Stimulated activated CD4-positive, alpha-beta T cell treated with anti-CD3 and anti-CD28 coated beads, Interleukin-2, amount 100 ng/mL, for 24 hours (primary cell): ENCODE data around the gene ANKS4B.
"Not testable (repeated sequence)": the region's sequence is repeated elsewhere in the genome, so short reads cannot be mapped to it uniquely, and the experiment has no call there.

Experiments used
- DNase-seq, 2 donors: peaks; one replicate each; pipeline ENCODE4 v3.0.0-alpha.2; 2020

ANKS4B gene, protein sequence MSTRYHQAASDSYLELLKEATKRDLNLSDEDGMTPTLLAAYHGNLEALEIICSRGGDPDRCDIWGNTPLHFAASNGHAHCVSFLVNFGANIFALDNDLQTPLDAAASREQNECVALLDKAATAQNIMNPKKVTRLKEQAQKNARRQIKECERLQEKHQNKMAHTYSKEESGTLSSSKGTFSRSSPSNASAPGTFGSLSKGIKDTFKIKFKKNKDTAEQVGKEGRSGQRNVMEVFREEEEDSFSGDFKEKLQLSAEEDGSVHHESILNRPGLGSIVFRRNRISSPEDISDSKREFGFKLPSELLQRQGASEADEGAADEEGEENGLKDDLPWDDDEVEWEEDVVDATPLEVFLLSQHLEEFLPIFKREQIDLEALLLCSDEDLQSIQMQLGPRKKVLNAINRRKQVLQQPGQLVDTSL

DNA sequence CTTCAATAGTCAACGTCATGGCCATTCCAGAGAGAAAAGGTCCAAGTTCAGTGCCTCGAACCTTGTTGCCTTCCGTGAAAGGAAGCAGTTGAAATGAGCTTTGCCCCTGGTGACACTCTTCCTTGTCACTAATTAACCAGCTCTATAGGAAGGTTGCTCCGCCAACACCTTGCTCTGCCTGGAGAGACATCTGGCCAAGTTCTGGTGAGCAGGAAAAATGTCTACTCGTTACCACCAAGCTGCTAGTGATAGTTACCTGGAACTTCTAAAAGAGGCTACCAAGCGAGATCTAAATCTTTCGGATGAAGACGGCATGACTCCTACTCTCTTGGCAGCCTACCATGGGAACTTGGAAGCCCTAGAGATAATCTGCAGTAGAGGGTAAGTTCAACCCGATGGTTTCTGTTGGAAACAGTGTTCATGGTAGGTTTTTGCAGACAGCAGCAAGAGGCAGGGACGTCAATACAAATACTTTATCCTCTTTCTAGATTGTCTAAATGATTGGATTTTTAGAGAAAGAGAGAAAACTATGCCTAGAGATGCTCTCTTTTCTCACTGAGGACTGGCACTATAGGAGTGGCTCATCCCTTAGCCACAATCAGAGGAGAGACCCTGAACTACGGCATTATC, at the start of gene ANKS4B:
Gene ANKS4B, plus strand, starts transcription at position 179 of the 630 bp plus-strand sequence. Its CDS starts 39 bp downstream, at position 218.
- no peak for DNase-seq

DNA sequence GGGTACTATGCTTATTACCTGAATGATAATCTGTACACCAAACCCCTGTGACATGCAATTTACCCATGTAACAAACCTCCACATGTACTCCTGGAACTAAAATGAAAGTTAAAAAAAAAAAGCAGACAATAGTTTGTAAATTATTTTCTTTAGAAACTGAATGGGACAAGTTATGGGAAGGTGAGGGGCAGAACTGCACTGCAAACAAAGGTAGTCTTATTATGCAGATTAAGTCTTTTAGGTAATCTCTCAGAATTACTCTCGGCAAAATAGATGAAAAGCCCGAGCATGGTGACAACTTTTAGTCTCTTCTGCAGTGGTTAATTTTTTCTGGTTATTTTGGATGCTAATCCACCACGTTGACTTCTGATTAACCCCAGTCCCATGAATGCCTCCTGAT, 49.5 kb upstream of the ANKS4B start:
- DNase-seq = no peak

DNA sequence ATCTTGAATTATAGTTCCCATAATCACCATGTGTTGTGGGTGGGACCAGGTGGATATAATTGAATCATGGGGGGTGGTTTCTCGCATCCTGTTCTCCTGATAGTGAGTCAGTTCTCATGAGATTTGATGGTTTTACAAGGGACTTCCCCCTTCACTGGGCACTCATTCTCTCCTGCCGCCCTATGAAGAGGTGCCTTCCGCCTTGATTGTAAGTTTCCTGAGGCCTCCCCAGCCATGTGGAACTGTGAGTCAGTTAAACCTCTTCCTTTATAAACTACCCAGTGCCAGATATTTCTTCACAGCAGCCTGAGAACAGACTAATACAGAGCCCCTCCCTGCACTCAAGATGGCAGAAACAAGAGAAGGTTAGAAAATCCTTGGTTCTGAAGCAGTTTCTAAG, 48.7 kb upstream of the ANKS4B start:
- DNase-seq = peak; percentile 28 to 42

DNA sequence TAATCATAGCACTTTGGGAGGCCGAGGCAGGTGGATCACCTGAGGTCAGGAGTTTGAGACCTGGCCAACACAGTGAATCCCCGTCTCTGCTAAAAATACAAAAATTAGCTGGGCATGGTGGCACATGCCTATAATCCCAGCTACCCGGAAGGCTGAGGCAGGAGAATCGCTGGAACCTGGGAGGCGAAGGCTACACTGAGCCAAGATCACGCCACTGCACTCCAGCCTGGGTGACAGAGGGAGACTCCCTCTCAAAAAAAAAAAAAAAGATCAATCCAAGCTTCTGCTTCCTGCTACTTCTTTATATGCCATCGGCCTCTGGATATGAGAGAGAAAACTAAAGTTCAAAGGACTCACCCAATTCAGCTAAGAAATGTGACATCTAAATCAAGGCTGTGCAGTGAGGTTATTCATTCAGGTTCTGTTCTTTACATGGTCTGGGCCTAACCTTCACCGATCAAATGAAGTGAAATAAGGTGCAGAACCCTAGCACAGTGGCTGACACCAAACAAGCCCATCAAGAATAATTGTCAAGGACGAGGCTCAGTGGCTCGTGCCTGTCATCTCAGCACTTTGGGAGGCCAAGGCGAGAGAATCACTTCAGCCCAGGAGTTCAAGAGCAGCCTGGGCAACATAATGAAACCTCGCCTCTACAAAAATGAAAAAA, 47.7 kb upstream of the ANKS4B start:
- DNase-seq = no peak

DNA sequence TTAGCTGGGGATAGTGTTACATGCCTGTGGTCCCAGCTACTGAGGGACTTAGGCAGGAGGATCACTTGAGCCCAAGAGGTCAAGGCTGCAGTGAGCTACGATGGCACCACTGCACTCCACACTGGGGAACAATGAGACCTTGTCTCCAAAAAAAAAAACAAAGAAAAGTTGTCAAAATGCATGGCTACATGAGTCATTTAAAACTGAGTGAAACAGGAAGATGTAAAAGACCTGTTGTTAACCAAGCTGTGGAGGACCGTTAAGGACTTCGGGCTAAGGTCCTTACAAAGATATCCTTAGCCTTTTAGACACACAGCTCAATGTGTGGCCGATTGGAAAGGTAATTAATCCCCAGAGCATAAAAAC, 47.2 kb upstream of the ANKS4B start:
- DNase-seq = no peak

DNA sequence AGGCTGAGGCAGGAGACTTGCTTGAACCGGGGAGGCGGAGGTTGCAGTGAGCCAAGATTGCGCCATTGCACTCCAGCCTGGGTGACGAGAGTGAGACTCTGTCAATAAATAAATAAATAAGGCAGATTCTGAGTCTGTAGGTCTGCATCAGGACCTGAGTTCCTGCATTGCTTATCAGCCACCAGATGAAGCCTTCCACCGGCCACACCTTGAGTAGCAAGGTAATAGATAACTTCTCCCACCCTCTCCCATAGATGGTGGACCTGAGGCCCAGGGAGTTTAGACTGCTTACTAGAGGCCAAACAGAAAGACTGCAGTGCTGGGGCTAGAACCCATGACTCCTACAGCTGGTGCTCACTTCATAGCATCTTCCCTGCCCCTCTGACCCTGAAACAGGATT, 44.2 kb upstream of the ANKS4B start:
- DNase-seq = no peak

DNA sequence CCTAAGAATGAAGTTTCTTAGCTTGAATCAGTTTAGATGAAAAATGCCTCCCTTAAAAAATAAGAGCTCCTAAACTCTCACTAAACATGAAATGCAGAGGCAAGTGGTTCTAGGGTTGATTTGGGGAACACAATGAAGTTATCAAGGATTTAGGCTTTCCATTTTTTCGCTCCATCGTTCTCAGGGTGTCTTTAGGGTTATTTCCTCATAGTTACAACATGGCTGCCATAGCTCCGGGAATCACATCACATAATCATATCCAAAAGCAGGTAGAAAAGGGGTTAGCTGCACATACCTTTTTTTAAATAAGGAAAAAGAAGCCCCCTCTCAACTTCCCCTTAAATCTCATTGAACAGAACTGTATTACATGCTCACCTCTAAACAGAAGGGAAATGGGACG, 43.5 kb upstream of the ANKS4B start:
- no peak for DNase-seq

DNA sequence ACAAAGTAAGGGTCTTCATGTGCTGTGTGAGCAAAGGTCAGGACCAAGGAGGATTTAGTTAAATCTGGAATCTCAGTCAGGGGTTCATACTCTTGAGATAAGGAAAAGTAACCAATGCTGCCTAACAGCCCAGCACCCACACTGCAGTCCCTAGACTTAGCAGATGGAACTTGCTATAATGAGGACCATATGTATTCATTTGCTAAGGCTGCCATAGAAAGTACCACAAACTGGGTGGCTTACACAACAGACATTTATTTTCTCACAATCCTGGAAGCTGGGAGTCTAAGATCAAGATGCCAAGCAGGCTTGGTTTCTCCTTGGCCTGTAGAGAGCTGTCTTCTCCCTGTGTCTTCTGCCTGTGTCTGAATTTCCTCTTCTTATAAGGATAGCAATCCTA, 42.9 kb upstream of the ANKS4B start:
- DNase-seq = no peak

DNA sequence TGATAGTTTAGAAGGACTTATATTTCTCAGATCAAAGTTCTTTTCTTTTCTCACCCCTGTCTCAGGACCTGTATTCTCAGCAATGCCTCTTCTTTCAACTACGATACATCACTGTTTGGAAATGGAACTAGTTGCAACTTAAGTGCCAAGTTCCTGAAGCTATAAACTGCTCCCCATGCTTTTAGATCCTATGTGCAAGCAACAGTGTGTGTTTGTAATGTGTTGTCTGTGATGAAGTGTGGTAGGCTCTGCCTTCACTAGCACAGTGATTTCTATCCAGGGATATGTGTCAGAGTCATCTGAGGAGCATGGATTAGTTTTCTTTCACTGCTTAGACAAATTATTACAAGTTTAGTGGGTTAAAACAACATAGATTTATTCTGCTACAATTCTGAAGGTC, 40.5 kb upstream of the ANKS4B start:
- DNase-seq = no peak

DNA sequence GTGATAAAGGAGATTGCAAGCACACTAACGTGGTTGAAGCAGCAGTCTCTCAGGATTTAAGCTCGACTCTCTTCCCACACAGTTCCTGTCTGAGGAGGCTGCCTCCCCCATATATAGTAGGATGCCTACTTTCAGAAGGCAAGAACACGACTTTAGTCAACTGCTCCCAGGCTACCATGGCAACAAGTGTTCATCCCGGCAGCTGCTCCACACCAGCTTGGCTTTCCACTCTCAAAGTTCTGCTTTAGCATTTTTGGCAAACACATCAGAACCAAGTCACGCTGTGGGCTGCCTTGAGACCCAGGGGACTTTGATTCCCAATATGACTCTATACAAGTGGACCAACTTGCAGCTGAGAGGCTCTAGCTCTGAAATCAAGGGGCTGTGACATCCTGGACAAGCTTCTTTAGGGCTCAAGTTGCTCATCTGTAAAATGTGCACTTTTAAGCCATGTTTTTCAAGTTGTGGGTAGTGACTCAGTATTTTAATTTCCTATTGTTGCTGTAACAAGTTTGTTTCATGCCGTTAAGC, 38.7 kb upstream of the ANKS4B start:
- no peak for DNase-seq

DNA sequence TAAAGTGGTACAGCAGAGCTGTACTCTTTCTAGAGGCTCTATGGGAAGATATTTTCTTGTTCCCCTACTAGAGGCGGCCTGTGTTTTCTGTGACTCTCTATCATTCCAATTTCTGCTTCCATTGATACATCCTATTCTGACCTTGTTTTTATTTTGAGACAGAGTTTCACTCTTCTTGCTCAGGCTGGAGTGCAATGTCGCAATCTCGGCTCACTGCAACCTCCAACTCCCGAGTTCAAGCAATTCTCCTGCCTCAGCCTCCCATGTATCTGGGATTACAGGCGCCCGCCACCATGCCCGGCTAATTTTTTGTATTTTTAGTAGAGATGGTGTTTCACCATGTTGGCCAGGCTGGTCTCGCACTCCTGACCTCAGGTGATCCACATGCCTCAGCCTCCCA, 38.2 kb upstream of the ANKS4B start:
- DNase-seq = not testable (repeated sequence)

DNA sequence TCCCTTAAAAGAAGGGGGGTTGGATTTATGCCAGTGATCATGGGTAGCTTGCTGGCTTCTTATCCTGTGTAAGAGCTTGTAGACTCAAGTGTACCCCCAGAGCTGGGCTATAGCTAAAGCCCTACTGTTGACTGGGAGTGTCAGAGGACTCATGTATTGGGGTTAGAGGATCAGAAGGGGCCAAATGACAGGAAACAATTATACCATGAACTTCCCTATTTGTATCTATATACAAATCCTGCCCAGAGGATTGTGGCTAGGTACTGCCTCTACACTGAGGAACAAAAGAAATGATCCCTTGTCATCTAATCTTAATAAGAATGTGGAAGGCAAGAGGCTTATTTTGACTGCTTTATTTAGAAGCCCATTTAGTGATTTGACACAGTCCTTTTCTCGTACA, 36.4 kb upstream of the ANKS4B start:
- no peak for DNase-seq

DNA sequence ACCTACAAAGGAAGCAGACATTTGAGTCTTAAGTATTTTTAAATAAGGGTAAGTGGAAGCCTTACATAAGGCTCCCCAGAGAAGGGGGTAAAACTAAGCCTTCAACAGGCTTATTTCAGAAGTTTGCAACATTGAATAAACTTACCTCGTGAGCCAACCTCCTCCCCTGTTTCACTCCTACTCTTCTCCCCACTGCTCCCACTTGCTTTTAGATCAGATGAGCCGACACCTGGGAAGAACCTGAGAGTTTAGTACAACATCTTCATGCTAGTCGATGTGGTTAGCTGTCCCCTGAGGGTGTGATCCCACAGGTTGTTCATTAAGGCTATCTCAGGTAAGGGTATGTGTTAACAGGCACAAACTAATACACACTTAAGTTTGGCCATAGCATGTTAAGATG, 35.9 kb upstream of the ANKS4B start:
- no peak for DNase-seq

DNA sequence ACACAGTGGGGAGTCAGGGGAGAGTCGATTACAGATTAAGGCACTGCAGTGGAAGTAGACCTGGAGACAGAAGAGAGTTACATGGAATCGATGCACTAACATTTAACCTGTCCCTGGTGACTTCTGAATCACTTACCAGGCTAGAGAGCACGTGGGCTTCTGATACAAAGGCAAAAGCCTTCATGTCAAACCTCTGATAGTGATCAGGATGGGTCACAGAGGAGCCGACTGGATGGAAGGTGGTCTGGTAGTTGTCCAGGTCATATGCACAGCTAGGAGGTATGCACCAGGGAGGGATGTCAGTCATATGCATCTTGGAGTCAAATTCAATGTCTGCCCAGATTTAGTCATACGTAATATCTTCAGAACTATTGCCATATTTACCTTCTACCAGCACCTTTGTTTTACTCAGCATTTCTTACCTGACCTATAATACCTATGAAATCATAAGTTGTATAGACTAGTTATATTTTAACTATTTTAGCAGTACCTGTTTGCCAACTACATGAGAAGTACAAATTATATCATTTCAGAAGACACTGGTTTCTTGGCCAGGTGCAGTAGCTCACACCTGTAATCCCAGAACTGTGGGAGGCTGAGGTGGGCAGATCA, 33.8 kb upstream of the ANKS4B start:
- DNase-seq = no peak

DNA sequence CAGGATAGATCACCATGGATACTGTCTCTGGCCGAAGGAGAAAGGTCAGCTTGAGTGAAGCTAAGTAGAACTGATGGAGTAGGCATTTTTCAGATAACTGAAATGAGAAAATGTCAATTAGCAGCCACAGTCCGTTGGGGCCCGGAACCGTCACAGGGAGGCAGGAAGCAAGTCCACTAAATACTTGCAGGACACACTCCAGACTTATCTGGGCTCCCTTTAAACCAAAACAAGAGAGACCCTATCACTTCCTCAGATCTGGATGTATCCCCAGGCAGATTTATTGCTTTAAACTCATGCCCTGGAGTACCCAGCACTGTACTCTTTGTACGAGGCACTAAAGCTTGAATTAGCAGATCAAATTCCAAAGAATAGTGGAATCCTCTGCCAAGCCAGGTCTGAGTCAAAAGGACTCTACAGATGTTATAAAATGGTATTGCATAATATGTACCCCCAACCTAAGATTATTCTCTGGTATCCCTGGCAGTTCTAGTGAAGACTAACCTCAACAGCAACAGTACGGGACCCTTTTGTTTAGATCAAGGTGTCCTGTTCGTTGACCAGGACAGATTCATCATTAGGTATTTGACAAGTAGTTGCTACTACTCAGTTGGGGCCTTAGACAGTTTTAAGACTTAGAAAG, 30.2 kb upstream of the ANKS4B start:
- DNase-seq = no peak

DNA sequence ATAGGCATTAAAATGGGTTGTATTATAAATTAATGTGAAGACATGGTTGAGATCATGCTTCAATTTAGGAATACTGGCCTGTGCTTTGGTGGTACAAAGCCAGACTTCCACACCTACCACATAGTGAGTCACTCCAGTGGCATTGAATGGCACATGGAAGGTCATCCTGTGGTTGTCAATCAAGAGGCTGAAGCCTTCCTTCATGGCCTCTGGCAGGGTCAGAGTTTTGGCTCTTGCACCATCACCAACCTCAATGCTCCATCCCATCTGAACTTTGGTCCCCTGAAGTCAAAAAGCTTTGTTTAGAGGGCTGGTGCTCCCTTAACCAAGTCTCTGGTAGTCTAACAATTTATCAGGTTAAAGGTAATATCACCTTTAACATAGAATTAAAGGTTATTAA, 28.2 kb upstream of the ANKS4B start:
- DNase-seq = no peak

DNA sequence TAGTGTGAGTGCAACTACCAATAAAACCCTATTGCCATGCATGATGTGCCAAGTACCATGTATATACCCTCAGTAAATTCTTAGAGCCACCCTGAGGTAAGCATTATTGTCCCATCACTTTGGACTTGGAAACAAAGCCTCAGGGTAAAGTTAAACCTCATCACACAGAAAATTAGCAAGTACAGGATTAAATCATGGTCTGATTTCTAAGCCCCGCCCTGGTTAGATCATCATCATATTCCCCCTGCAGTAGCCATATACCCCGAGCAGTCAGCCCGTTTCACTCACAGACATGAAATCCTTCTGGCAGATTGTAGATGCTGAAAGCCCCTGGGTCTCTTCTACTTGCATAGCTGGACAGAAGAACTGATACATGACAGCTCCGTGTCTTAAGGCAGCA, 26.9 kb upstream of the ANKS4B start:
- no peak for DNase-seq

DNA sequence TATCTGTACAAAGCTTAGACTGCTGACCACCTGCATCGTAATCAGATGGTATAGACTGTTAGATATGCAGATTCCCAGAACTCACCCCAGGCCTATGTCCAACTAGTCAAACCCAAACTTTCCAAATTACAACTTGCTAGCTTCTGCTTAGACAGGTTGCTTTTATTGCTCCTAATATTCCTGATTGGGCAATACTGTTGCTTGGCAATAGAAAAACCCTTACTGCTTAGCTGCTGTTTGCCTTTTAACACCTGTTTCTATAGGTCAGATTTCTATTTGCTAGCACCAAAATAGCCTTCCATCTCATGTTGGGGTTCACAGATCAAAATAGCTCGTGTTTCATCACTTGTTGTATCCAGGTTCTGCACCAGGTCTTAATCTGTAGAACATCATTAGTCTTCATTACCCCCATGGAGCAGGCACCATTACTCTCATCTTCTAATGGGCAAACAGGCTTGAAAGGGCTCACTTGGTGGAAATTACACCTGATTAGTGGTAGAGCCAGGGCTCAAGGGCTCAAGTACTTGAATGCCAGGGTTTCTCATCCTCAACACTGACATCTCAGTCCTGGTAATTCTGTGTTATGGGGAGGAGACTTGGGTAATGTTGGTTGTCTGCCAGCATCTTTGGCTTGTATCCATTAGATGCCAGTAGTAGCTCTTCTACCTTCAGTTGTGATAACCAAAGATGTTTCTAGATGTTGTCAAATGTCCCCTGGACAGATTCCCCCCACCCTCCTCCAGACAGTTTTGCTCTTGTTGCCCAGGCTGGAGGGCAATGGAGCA, 24.9 kb upstream of the ANKS4B start:
- DNase-seq = no peak

DNA sequence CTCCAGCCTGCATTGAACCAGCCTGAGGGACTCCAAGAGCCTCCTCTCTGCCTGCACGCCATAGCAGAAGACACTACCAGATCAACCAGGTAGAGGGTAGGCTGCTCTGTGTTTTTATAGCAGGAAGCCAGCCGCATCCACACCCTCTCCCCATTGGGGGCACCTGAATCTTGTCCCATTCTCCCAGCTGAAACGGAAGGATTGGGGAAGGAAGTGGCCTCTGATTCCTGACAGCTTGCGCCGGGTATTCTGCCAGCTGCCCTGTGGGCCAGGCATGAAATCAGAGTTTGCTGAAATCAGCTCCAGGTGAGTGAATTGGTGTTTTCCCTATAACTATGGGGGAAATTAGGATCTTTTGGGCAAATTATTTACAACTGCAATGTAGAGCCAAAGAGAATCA, 22.0 kb upstream of the ANKS4B start, which contains the start of gene ZP2:
Gene ZP2, minus strand, starts transcription at position 89 of the 400 bp plus-strand sequence. Its CDS starts 27 bp downstream, at position 62.
- no peak for DNase-seq

DNA sequence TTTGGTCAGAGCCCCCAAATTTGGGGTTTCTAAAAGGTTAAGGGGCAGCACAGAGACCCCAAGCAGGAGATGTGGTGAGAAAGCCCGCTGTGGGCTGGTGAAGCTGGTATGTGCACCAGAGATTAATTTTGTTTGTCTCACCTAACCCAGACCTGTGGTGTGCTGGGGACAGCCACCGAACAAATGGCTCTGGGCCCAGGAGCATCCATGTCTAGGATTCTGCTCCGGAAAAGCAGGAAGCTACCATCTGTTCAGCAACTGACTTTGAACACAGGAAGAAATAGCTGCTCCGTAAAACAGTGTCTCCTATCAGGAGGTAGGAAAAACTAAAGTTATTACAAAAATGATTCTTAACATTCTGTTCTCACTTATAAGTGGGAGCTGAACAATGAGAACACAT, 19.4 kb upstream of the ANKS4B start:
- DNase-seq = no peak

DNA sequence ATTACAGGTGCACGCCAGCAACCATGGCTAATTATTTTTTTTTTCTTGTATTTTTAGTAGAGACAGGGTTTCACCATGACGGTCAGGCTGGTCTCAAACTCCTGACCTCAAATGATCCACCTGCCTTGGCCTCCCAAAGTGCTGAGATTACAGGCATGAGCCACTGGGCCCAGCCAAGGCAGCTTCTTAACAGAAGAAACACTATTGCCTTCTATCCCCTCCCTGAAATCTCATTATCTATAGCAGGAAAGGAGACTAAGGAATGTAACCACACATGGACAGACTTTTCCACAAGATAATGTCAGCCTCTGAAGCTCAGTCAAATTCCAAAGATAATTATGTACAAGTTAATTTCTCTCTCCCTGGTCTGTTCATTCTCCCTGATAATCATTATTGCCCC, 16.4 kb upstream of the ANKS4B start:
- no peak for DNase-seq

DNA sequence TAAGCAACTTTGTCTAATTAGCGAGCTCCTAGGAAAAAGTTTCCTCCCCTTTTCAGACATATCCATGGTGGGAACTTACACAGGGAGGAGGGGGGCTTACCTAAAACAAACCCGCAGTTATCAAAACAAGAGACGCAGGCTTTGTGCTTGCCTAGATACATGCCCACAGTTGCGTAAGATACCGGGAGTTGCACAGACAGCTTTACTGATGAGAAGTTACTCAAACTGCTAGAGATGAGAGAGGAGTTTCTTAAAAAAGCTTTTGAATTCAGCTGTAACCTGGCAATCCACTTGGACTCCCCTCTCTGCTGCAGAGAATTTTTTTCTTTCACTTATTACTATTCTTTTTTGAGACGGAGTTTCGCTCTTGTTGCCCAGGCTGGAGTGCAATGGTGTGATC, 15.3 kb upstream of the ANKS4B start:
- DNase-seq = no peak
